T-helper 2 cell treated with Interferon-gamma antibody and Interleukin-4, amounts not matched to agents 100 ng/mL and 5 ng/mL, for 36 hours (primary cell): ENCODE results near the gene TMEM178A. TPM values are rescaled to one million over a fixed set of nuclear protein-coding genes. Genes with fewer than 3 reads are reported as not detected.
"Not testable (repeated sequence)": the region's sequence is repeated elsewhere in the genome, so short reads cannot be mapped to it uniquely, and the experiment has no call there.

Experiments used
- intact Hi-C: fragments of 100-400 bp; cut with micrococcal nuclease; formaldehyde crosslinking; loops from one replicate; pipeline ENCODE4 v1.15.1; 2023
- total RNA-seq: library from RNA; stranded (reverse); gene quantifications from 2 replicates; pipeline ENCODE4 v1.2.3, GENCODE V29; 2022

The TMEM178A gene
- not detected in 2 replicates for total RNA-seq

DNA sequence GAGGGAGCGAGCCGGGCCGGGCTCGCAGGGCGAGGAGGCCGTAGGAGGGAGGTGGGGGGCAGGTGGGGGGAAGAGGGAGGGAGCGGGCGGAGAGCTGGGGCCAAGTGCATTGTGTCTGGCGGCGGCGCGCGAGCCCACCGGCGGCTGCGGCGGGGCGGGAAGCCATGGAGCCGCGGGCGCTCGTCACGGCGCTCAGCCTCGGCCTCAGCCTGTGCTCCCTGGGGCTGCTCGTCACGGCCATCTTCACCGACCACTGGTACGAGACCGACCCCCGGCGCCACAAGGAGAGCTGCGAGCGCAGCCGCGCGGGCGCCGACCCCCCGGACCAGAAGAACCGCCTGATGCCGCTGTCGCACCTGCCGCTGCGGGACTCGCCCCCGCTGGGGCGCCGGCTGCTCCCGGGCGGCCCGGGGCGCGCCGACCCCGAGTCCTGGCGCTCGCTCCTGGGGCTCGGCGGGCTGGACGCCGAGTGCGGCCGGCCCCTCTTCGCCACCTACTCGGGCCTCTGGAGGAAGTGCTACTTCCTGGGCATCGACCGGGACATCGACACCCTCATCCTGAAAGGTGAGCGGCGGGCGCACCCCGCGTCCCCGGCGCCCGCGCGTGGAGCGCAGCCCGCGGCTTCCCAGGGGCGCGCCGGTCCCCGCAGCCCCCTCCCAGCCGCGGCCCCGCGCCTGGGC is at the start of gene TMEM178A:
Gene TMEM178A, plus strand, starts transcription at position 107 of the 680 bp plus-strand sequence. Its CDS starts 58 bp downstream, at position 165.
- intact Hi-C loops = no loop called here

DNA sequence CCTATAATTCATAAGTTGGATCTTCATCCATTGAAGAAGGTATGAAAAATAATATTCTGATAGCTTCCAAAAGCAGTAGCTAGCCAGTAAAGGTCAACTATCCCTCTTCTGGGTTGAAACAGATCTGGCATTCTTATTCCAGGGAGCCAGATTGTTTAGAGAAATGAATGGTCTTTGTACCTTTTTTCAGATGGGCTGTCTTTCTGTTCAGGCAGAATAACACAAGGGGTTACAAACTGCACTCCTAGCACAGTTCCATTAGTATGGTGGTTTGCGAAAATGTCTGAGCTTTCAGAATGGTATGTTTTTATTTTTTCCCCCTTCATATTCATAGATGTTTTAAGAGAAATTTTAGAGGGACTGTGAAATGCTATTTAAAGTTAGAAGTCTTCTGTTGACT is 47.5 kb upstream of the TMEM178A start:
- intact Hi-C loops = no loop called here

DNA sequence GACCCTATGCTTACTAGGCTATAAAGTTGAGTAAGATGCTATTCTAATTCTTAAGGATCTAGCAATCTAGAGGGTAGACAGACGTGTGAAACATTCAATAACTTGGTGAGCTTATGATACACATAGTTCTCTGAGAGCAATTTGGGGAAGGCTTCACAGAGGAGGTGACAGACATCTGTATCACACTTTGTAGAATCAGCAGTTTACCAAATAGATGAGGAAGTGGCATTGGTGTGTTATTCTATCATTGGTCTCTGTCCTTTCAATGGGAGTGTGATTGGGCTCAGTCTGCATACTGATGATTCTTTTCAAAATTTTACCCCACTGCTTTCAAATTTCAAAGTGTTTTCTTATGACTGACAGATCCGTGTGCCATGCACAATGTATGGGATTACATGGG is 47.0 kb upstream of the TMEM178A start:
- intact Hi-C loops = no loop called here

DNA sequence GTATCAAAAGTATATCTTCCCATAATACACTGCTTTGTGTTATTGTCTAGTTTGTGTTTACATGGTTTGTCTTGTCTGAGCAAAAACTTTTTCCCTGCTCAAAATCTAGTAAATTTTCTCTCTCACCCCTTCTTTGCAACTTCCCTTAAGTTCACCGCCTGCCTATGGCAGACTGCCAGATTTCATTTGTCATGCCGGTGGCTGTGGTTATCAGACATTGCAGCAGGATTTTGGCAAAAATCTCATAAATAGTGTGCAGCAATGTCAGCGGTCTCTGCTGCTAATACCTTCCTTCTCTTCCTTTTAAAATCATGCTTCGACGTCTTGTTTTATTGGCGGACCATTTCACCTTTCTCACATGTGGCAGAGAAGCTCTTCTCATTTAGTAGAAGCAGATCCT is 45.6 kb upstream of the TMEM178A start:
- intact Hi-C loops = no loop called here

DNA sequence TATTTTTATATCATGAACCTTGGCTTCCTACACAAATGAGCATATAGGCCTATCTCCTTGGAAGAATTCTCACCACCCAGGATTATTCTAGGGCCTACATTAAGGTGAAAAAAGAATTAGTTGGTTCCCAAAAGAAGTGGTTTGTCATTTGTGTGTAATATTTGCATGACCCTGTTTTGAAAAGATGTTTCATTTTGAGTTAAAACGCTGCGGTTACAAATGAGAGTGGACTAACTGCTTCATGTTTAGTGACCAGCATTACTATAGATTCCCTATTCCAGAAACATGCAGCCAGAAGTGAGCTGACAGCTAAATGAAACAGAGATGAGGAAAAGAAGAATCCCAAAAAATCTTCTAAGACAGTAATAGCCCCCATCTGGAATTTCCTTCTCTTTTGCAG is 44.1 kb upstream of the TMEM178A start:
- intact Hi-C loops = no loop called here

DNA sequence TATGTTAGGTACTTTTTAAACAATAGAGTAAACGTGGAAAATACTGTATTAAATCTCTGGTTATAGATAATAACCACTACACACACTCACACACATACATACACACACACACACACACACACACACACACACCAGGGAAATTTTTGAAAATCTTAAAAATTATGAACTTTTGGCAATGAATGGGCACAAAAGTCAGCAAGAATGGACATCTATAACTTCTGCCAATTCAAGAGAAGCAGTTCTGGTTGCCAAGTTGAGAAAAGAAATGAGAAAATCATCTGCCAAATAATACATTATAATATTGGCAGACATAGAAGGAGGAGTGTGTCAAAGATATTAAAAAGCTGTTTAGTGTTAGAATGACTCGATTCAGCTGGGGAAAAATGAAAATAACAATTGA is 42.9 kb upstream of the TMEM178A start:
- intact Hi-C loops = no loop called here

DNA sequence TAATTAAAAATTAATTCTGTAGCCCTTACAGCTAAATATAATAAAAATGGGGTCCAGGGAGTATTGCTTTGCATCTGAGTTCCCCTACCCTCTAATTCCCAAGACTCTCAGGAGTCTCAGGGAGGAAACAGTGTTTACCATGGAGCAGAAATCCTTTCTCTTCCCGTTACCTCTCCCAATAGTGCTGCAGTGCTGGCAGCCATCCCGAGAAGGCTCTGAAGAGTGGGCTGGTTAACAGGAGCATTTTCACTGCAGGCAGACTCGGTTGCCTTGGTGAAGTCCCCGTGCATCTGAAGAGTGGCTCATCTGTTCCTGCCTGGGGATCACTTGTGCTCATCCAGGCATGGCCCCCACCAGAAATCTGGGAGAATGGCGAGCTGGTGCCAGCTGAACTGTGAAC is 41.8 kb upstream of the TMEM178A start:
- intact Hi-C loops = no loop called here

DNA sequence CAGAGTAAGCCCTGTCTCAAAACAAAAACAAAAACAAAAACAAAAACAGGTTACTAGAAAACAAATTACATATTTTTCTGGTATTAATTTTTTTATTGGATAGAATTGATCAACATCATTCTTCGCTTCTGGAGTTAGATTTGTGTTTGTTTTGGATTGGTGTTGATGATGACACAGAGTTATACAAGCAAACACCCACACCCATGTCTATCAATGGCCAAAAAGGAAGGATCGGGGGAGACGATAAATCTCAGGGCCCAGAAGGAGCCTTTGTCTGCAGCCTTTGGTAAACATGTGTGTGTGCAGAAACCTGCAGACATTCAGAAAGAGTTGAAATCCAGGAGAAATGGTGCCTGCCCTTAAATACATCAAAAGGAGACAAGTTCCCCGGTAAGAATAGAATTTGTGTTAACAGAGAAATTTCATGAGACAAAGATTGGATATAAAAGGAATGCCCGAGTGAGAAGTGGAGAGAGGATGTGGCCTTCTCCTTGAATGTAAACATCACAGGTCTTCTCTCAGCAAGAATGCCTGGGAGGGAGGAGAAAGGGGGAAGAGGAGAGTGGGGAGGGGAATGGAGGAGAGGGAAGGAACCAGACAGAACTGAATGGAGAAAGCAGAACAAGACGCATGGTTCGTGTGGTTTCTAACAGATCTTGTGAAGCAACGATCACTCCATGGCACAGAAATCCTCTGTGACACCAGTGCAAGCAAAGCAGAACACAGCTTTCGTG is 40.4 kb upstream of the TMEM178A start:
- intact Hi-C loops = no loop called here

DNA sequence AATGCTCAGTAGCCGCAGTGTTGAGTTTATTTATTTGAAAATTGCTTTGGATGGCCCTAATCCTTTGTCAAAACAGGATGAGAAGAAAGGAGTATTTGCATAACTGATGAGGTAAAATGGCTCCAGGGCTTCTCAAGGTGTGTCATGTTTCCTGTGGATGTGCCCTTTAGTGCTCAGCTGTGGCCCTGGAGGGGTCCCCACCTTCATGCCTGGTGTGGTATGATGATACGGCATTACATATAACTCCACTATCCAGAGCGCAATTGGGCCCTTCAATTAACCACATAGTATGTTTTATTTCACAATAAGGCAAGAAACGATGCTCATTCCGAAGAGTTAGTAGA is 39.8 kb upstream of the TMEM178A start:
- intact Hi-C loops = no loop called here

DNA sequence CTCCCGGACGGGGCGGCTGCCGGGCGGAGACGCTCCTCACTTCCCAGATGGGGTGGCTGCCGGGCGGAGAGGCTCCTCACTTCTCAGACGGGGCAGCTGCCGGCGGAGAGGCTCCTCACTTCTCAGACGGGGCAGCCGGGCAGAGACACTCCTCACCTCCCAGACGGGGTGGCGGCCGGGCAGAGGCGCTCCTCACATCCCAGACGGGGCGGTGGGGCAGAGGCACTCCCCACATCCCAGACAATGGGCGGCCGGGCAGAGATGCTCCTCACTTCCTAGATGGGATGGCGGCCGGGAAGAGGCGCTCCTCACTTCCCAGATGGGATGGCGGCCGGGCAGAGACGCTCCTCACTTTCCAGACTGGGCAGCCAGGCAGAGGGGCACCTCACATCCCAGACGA is 37.4 kb upstream of the TMEM178A start:
- intact Hi-C loops = not testable (repeated sequence)

DNA sequence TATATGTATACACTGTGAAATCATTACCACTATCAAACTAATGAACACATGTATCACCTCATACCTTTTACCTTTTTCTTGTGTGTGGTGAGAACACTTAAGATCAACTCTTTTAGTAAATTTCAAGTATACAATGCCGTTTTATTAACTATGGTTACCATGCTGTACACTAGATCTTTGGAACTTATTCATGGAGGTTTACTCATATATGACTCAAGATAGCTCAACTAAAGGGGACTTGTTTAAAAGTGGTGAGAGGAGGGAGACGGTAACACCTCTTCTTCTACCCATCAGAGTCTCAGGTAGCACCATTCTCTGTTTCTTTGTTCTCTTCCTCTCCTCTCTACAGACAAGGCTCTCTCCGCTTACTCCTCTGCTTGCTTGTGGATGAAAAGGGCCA is 36.1 kb upstream of the TMEM178A start:
- intact Hi-C loops = no loop called here

DNA sequence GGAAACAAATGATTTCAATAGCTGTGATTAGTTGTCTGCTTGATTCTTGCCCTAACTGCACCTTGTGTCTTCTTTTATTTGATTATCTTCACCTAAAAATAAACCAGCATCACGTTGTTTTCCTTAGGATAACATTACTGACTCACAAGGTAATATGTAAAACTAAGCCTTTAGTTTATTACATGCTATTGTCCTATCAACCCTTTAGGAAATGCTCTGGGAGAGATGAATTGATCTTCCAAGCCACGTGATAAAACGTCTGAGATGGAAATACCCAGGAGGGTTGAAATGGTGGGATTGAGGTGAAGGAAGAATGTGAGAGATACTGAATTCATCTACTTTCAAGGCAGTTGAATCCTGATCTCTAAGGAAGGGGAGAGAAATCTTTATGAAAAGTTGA is 34.5 kb upstream of the TMEM178A start:
- intact Hi-C loops = no loop called here

DNA sequence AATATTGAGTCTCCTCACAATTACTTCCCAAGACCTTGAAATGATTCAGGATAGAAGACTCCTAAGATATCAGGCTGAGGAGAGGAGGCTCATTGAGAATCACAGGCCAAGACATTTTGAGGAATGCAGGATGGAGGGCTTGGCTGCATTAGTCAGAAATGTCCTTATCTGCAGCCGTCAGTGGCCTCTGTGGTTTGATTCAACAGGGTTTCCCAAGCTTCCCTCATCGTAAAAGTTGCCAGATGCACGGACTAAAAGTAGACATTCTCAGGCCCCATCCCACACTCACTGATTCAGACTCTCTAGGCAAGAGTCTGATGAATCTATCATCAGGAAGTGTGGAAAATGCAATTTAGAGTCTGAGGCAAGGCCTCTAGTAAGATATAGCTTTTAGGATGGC is 34.0 kb upstream of the TMEM178A start:
- intact Hi-C loops = no loop called here

DNA sequence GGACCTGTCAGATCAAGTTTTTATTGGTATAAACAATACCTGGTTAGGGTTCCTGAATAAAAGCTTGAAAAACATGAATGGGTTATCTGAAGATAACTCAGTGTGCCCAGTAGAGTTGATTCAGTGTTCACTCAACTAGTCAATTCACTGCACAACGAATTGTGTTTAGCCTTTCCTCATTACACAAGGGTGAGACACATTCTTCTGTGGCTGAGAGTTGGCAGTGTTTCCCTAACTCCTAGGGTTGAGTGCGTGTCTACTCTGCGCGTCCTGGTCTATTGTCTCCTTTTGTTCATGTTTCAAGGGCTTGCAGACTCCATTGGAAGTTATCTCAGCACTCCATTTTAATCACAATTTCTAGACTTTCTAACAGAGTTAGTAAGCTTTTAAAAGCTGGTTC is 32.8 kb upstream of the TMEM178A start:
- intact Hi-C loops = no loop called here

DNA sequence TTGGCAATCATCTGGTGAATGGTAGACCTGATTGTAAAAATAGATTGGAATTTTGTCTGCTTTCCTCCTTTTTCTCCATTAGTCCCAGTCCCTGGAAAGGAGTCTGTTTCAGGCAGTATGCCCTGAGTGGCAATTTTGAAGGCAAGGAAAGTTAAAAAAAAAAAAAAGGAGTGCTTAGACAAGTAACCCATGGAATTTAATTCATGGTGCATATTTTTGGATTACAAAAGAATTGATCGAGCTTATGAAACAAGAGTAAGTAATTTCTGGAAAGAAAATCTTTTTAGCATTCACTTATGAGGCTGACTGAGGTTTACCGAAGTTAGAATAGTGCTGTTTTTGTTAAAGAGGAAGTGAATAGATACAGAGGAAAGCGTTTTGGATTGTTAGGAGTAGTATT is 29.4 kb upstream of the TMEM178A start:
- intact Hi-C loops = no loop called here

DNA sequence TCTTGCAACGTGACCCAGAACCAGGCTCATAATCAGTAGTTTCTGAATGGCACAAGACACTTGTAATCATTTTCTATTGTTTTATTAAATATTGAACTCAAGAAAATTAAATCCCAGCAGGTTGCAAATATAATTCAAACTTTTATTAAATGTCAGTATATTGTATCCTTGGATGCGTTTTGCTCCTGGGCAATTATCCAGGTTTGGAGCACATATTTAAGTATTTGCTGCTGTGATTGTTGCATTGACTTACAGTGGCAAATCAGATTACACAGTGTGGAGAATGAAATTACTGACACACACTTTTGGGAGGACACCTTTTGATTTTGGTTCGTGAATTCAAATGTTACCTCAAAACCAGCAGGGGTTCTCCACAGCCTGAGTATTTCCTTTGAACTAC is 27.1 kb upstream of the TMEM178A start:
- intact Hi-C loops = no loop called here

DNA sequence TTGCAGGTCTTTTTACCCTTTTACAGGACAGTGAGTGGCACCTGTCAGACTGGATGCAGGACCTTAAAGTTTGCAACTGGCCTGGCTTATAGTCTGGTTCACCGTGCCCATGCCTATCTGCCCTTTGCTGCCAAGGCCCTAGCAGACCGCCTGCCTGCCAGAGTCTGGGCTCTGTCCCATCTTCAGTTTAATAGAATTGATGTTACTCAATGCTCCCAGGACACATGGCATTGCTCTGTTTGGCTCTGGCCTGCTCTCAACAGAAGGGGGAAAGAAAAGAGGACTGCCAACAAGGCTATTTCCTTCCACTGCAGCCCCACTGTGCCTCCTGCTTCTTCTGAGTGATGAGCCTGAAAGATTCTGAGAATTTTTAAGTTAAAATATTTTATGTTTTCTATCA is 25.6 kb upstream of the TMEM178A start:
- intact Hi-C loops = no loop called here

DNA sequence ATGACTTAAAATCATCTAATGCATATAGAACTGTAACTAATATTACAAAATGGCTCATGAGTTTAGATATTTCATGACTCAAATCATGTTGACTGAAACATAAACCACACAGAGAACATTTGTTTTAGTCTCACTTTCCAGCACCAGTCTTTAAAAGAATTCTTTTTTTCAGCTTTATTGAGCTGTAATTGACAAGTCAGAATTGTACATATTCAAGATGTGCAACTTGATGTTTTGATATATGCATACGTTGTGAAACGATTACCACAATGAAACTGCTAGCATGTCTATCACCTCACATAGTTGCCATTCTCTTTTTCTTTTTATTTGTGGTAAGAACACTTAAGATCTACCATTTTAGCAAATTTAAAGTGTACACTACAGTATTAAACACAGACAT is 25.0 kb upstream of the TMEM178A start:
- intact Hi-C loops = no loop called here

DNA sequence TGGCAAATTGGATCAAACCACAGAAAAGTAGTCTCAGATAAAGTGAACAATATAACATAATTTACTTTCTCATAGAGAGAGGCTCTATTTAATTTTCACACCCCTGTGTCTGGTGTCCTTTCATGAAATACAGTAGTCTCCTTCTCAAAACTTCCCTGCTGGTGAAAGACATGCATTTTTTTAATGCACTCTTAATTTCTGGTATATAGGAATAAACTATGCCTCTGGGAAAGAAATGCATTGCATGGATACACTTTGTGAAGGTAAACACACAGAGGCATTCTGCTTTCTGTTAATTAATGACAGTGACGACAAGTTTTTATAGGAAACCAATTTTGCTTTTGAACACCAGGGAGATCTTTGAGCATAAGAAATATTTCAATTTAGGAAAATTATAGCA is 24.1 kb upstream of the TMEM178A start:
- intact Hi-C loops = no loop called here

DNA sequence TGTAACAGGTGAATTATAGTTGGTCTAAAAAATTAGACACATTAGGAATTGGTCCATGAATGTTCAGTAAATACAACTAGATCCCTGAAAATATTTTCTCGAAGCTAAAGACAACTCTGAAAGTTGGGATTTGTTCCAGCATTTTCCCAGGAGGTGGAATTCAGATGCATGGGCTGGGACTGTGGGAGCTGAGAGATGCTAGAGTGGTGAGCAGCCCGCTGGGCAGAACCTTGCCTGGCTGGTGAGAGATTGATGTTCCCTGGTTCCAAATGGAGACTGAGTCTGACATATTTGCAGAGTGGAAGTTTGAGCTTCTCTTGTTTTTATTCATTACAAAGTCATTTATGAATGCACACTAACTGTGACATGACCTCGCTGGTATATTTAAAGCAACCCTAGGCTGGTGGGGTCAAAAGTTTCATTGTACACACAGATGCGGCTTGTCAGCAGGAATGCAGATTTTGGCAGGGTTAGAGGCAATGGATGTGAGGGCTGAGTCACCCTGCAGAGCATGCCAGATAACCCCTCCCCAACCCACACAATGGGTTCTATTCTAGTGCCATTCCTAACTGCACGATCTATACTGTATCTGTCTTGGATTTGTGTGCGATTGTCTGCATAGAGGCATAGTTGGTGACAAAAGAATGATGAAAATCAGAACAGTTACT is 23.5 kb upstream of the TMEM178A start:
- intact Hi-C loops = no loop called here

DNA sequence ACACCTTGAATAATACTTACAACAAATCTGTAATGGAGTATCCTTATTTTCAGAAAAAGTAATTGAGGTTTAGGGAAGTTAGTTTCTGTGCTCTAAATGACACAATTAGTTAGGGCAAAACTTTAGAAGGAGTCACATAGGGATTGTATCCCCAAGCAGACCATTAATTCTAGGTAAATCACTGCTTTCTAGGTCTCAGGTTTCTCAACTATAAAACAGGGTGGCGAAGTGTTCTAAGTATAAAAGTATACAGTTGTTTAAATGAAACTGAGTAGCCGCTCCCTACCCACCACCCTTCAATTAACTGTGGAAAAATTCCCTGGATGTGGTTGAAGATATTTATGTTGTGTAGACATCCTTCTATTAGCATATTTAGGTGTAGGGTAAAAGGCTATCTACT is 19.9 kb upstream of the TMEM178A start:
- intact Hi-C loops = no loop called here

DNA sequence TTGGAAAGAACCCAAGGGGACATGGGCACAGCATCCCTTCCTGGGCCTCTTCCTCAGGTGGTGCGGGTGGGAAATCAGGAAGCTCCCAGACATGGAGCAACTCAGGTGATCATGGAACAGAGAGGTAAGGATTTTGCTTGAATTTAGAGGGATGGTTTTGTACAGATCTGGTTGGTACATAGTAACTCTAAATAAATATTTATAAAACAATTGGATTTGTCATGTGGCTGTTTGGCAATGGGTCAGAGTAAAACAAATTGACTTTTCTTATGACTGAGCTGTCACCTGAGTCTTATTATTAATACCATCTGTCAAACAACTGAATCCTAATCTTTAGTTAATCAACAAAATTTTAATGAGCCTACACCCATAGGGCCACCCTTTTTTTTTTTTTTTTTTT is 19.4 kb upstream of the TMEM178A start:
- intact Hi-C loops = no loop called here
